HG03342 (cell line): ENCODE measurements around the gene HSF2BP.
"Not testable (repeated sequence)": the region's sequence is repeated elsewhere in the genome, so short reads cannot be mapped to it uniquely, and the experiment has no call there.

ENCODE experiments used
- ATAC-seq: cut with Tn5 transposase; IDR thresholded peaks from one replicate; pipeline ENCODE4 v1.9.1; 2021; ENCODE audit warnings: mild to moderate bottlenecking, moderate library complexity; ENCODE audit not compliant: unreplicated experiment

Gene HSF2BP

GRCh38 chr21:43652616-43653015 lies 6.7 kb downstream of the HSF2BP start:
- ATAC-seq = no peak

DNA sequence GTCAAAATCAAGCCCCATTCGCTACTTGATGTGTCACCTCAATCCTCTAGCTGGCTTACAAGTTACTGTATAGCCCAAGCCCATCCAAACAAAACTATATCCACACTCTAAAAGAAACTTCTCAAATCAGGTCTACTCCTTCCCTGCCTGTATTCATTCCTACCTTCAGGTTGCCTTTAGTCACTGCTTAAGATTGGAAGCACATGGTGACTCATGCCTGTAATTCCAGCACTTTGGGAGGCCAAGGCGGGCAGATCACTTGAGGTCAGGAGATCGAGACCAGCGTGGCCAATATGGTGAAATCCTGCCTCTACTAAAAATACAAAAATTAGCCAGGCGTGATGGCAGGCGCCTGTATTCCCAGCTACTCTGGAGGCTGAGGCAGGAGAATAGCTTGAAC lies 7.4 kb downstream of the HSF2BP start:
- ATAC-seq = not testable (repeated sequence)

DNA sequence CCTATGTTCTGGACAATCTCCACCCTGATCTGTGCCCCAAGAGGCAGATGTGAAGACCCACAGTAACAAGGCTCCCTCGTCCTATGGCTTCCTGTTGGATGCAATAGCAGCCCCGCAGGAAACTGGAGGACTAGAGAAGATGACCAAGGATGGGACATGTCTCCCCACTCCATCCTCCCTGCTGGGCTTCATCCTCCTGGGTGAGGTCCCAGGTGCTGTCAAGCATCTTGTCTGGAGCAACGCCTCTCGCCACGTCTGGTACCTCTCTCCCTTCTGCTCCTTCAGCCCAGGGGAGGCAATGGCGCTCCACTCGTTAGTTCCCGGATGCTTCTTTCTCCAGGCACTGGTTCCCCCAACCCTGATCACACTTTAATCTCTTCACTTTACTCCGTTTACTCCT lies 11.1 kb downstream of the HSF2BP start:
- ATAC-seq = no peak

DNA sequence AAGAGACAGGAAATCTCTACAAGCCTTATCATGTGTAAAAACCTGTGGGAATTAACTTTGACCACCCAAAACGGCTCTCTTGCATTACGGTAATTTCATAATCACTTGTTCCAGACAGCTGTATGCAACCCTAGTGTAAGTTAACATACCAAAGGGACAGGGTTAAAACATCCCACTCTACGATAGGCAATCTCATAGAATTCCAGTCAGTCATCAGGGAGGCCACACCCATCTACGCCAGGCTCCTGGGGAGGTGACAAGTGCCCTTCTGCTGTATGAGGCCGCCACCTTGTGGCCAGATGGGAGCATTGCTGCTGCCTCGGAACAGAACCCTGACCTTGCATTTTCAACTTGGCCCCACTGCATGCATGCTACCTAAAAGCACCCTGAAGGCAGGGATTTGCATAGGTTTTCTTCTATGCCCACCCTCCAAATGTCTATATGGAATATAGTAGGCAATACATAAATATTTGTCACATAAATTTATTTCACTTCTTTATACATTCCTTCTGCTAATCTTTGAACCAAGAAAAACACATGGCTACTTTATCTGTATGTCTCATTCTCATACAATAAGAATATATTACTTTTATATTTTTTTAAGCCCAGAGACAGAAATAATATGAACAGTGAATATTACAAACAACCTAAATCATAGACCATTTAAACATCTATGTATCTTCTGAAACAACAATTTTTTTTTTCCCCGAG lies 12.6 kb downstream of the HSF2BP start:
- peak; percentile 84 for ATAC-seq

GRCh38 chr21:43645976-43646375 lies 13.3 kb downstream of the HSF2BP start:
- ATAC-seq = no peak

DNA sequence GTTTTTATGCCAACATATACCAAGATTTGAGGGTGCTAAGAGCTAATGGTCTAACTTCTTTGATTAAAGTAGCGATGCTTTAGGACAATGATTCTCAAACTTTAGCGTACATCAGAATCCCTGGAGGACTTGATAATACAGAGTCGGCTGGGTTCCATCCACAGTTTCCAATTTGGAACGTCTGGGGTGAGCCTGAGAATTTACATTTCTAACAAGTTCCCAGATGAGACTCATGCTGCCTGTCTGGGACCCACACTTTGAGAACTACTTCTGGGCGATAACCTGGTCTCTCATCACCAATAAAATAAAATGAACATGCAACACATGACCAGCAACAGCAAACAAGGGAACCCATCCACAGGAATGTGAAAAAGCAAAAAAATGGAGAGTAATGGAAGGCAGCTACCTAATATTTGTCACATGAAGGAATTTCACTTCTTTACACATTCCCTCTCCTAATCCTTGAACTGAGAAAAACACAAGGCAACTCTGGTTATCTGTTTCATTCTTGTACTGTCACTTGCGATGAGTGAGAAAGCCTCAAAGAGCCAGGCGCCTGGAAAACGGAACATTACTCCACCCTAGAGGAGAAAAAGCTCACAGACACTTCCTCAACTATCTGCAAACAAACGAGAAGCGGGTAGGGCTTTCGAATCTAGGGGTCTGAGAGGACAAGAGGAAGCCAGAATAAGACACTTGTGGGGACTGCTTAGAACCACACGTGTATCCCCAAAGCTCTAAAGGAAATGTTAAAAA lies 14.0 kb downstream of the HSF2BP start:
- ATAC-seq = no peak

DNA sequence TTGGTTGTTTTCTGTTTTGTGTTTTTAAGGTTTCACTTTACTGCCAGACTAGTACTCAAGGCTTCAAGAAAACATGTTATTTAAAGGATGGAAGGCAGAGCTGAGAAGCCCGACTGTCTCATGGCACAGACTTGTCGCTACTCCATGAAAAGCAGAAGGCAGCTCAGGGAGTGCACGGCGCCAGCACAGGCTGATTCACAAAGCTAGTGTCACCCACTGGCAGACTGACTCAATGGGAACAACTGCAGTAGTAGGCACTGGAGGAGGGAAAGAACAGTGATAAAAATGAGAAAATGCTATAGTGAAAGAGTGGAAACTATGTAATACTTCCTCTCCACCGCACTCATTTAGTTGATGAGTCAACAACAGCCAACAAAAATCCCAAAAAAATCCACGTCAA lies 14.7 kb downstream of the HSF2BP start:
- ATAC-seq = no peak

GRCh38 chr21:43644071-43644470 lies 15.2 kb downstream of the HSF2BP start:
- no peak for ATAC-seq

DNA sequence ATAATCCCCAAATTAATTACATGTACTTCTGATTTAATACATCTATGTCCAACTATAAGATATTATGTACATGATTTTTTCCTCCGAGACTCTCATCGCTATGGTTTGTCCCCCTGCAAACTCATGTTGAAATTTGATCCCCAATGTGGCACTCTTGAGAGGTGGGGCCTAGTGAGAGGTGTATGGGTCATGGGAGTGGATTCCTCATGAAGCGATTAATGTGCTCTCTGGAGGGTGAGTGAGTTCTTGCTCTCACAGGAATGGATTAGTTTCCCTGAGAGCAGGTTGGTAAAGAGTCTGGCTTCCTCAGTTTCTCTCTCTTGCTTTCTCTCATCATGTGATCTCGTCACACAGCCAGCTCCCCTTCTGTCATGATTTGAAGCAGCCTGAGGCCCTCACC lies 16.1 kb downstream of the HSF2BP start:
- no peak for ATAC-seq

DNA sequence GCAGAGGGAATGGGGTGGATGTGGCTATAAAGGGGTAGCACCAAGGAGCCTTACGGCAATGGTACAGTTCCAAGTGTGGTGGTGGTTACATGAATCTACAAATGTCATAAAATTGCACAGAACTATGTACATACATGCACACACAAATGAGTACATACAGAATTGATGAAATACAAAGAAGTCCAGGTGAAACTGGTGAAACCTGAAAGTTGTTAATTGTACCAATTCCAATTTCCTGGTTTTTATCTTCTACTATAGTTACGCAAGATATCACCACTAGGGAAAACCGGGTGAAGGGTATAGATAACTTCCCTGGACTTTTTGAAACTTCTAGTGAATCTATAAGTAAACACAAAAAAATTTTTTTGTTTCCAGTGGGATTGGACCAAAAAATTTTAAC lies 18.9 kb downstream of the HSF2BP start:
- no peak for ATAC-seq

GRCh38 chr21:43639470-43640353 lies 19.6 kb downstream of the HSF2BP start:
- ATAC-seq = no peak

DNA sequence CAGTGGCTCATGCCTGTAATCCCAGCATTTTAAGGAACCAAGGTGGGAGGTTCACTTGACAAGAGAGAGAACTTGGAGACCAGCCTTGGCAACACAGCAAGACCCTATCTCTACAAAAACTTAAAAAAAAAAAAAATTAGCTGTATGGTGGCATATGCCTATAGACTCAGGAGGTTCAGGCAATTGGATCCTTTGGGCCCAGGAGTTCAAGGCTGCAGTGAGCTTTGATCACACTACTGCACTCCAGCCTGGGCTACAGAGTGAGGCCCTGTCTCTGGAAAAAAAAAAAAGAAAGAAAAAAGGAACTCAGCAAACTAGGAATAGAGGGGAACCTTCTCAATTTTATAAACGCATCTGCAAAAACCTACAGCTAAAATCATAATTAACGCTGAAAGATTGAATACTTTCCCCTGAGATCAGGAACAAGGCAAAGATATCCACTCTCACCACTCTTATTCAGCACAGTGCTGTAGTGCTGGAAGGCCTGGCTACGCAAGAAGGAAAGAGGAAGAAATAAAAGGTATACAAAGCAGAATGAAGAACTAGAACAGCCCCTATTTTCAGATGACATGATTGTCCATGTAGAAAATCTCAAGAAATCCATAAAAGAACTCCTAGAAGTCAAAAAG lies 21.6 kb downstream of the HSF2BP start:
- ATAC-seq = no peak

DNA sequence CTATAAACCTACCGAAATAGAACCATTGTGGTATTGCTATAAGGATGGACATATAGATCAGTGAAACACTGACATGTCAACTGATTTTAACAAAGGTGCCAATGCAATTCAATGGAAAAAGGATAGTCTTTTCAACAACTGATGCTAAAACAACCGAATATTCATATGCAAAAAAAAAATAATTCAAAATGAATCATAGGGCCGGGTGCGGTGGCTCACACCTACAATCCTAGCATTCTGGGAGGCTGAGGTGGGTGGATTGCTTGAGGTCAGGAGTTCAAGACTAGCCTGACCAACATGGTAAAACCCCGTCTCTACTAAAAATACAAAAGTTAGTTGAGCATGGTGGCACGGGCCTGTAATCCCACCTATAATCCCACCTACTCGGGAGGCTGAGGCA lies 23.9 kb downstream of the HSF2BP start:
- no peak for ATAC-seq

- ATAC-seq = no peak
These were observed 24.7 kb downstream of the HSF2BP start for GRCh38 chr21:43634618-43635017.

- no peak for ATAC-seq
These were observed 26.8 kb downstream of the HSF2BP start for GRCh38 chr21:43632373-43632905.

DNA sequence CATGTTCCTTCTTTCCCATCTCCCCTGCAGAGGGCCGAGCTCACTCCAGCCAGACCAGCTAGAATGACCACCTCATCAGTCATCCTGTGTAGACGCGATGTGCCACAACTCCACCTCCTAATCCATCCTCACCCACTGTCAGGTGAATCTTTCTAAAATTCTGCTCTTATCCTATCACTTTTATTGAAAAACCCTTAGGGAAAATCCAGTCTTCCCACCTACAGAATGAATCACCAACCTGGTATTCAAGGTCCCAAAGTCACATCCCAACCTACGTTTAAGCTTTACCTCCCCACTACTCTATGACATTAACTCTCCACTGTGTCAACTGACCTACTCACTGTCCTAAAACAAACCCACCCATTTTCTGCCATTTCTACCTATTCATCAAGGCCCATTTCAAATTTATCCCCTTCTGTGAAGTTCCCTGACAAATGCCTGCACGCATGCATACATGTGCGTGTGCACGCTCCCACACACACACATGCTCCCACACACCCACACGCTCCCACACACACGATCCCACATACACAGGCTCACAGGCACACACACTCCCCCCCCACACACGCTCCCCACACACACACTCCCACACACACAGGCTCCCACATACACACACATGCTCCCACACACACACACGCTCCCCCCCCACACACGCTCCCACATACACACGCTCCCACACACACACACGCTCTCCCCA lies 27.7 kb downstream of the HSF2BP start:
- ATAC-seq = no peak

GRCh38 chr21:43627527-43627926 lies 31.8 kb downstream of the HSF2BP start:
- ATAC-seq = no peak

- no peak for ATAC-seq
These were observed 32.9 kb downstream of the HSF2BP start for GRCh38 chr21:43626390-43626789.

DNA sequence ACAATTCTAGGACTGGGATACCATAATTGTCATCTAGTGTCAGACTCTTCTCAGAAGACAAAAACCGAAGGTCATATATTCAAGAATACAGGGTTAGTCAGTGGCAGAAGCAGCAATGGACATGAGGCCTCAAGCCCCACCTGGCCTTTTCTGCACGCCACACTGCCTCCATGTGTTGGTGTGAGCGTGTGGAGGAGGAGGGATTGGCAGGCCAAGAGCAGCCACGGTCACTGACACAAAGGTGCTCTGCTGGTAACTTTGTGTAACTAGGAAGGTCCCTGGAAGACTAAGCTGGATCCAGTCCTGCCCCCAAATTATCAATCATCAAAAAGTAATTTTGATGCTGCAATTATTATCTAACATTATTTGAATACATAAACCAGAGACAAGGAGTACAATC lies 34.9 kb downstream of the HSF2BP start:
- ATAC-seq = no peak

DNA sequence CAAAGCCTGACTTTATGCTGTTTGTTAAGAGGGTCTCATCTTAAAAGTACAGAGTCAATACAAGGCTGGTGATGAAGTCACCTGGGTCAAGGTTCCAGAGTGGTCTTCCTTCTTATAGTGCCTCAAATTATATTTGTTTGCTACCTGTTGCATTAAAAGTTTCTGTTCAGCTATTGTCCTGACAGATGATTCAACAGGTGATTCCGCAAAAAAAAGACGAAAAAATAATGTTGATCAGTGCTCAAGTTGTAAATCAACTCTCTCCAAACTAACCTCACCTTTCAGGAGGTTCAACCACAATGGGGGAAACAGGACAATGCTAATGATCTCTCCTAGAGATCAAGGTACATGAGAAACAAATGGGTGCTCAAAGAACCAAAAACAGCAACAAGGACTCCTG lies 35.7 kb downstream of the HSF2BP start:
- no peak for ATAC-seq
